HepG2 (cell line): ENCODE results near the gene COPZ2.

Source experiments
- ATF1 ChIP-seq: IDR thresholded peaks from 2 replicates; pipeline ENCODE4 v1.6.1; 2016; ENCODE audit warnings: mild to moderate bottlenecking, control low read depth
- CBFB ChIP-seq: sonication (generic); formaldehyde crosslinking; IDR thresholded peaks from 2 replicates; pipeline ENCODE4 v1.4.0; 2020; ENCODE audit warnings: missing genetic modification reagents
- CHCHD3 ChIP-seq: sonication (generic); formaldehyde crosslinking; IDR thresholded peaks from 2 replicates; pipeline ENCODE4 v1.8.0; 2022; ENCODE audit warnings: mild to moderate bottlenecking, missing genetic modification reagents, moderate library complexity
- CTCF ChIP-seq: sonication (generic); formaldehyde crosslinking; IDR thresholded peaks from 2 replicates; pipeline ENCODE4 v1.5.0; 2020; ENCODE audit warnings: mild to moderate bottlenecking, missing genetic modification reagents, moderate library complexity
- HDAC2 ChIP-seq: sonication (generic); formaldehyde crosslinking; IDR thresholded peaks from 2 replicates; pipeline ENCODE4 v1.4.0; 2020; ENCODE audit warnings: missing genetic modification reagents
- MYNN ChIP-seq: sonication (generic); formaldehyde crosslinking; IDR thresholded peaks from 2 replicates; pipeline ENCODE4 v1.4.0; 2020; ENCODE audit warnings: mild to moderate bottlenecking, low read depth, missing genetic modification reagents
- SMARCE1 ChIP-seq: fragments of 450-650 bp; IDR thresholded peaks from 2 replicates; pipeline ENCODE4 v1.6.1; 2017; ENCODE audit warnings: borderline replicate concordance
- ZBTB44 ChIP-seq: sonication (generic); formaldehyde crosslinking; IDR thresholded peaks from 2 replicates; pipeline ENCODE4 v1.4.0; 2020; ENCODE audit warnings: missing genetic modification reagents
- ZNF570 ChIP-seq: sonication (generic); formaldehyde crosslinking; IDR thresholded peaks from 2 replicates; pipeline ENCODE4 v1.4.0; 2020; ENCODE audit warnings: mild to moderate bottlenecking, missing genetic modification reagents, borderline replicate concordance
- ZNF598 ChIP-seq: sonication (generic); formaldehyde crosslinking; IDR thresholded peaks from 2 replicates; pipeline ENCODE4 v1.5.1; 2020; ENCODE audit warnings: mild to moderate bottlenecking, missing genetic modification reagents, borderline replicate concordance
- ZNF772 ChIP-seq: sonication (generic); formaldehyde crosslinking; IDR thresholded peaks from 2 replicates; pipeline ENCODE4 v1.5.0; 2020; ENCODE audit warnings: mild to moderate bottlenecking, missing genetic modification reagents
- ZSCAN20 ChIP-seq: sonication (generic); formaldehyde crosslinking; IDR thresholded peaks from 2 replicates; pipeline ENCODE4 v1.4.0; 2020; ENCODE audit warnings: missing genetic modification reagents, mild to moderate bottlenecking, borderline replicate concordance
- ZZZ3 ChIP-seq: sonication (generic); formaldehyde crosslinking; IDR thresholded peaks from 2 replicates; pipeline ENCODE4 v1.4.0; 2020; ENCODE audit warnings: missing genetic modification reagents, mild to moderate bottlenecking, borderline replicate concordance

- TF ChIP-seq ZNF598 (CRISPR knock-in tag) (no peak), ZNF772 (CRISPR knock-in tag) (no peak), ZBTB44 (CRISPR knock-in tag) (no peak), CTCF (no peak), ZNF570 (CRISPR knock-in tag) (no peak), ZZZ3 (CRISPR knock-in tag) (no peak), ATF1 (CRISPR knock-in tag) (no peak), CHCHD3 (CRISPR knock-in tag) (no peak), CBFB (CRISPR knock-in tag) (no peak), SMARCE1 (no peak), ZSCAN20 (CRISPR knock-in tag) (no peak), HDAC2 (CRISPR knock-in tag) (no peak), MYNN (no peak)
Observed at GRCh38 chr17:48056246-48056745, 18.7 kb upstream of the COPZ2 start.
